Kidney (tissue), 14 donors: ENCODE results near the gene SPEM3. TPM values are rescaled to one million over a fixed set of nuclear protein-coding genes. Genes with fewer than 3 reads are reported as not detected.

Experiments used
- DNase-seq, 5 donors: peaks; one replicate each; pipeline ENCODE4 v3.0.0-alpha.2; 2013 to 2020
- FAIRE-seq: peaks from 2 replicates; lab custom pipeline; 2012; peaks lifted over from hg19 to GRCh38; lab: Jason Lieb, UNC
- H3K27ac ChIP-seq, 2 donors: one replicate each; pipeline ENCODE4 v1.7.0; 2013; ENCODE audit warnings: low read depth in 2 of 2, low read length in 2 of 2, inconsistent platforms in 1 of 2
- H3K27me3 ChIP-seq: one replicate; pipeline ENCODE4 v1.7.1; 2013; ENCODE audit warnings: low read length, inconsistent platforms; ENCODE audit not compliant: control insufficient read depth, insufficient read depth
- H3K36me3 ChIP-seq, 3 donors: one replicate each; pipeline versions ENCODE4 v1.7.0 to v1.7.1; 2013; ENCODE audit warnings: low read length in 3 of 3, control low read depth in 1 of 3, inconsistent platforms in 1 of 3; ENCODE audit not compliant: insufficient read depth in 3 of 3, control insufficient read depth in 2 of 3
- H3K4me1 ChIP-seq, 3 donors: one replicate each; pipeline versions ENCODE4 v1.7.0 to v1.7.1; 2013; ENCODE audit warnings: low read length in 3 of 3, inconsistent platforms in 1 of 3, low read depth in 1 of 3; ENCODE audit not compliant: control insufficient read depth in 2 of 3, insufficient read depth in 2 of 3
- H3K4me3 ChIP-seq, 3 donors: one replicate each; pipeline versions ENCODE4 v1.7.0 to v1.8.1; 2013; ENCODE audit warnings: low read length in 3 of 3, control low read depth in 1 of 3, inconsistent platforms in 1 of 3
- H3K9ac ChIP-seq, 3 donors: one replicate each; pipeline versions ENCODE4 v1.7.0 to v1.7.1; 2013; ENCODE audit warnings: low read length in 3 of 3, control low read depth in 1 of 3, inconsistent platforms in 1 of 3
- H3K9me3 ChIP-seq, 3 donors: one replicate each; pipeline versions ENCODE4 v1.7.0 to v1.7.1; 2013; ENCODE audit warnings: low read length in 3 of 3, control low read depth in 1 of 3, inconsistent platforms in 1 of 3; ENCODE audit not compliant: control insufficient read depth in 2 of 3, insufficient read depth in 1 of 3
- CTCF ChIP-seq: IDR thresholded peaks from 3 replicates; pipeline ENCODE4 v1.5.1; 2012; ENCODE audit warnings: mild to moderate bottlenecking, moderate library complexity, borderline replicate concordance; ENCODE audit not compliant: insufficient read depth; ENCODE audit errors: extremely low read depth
- intact Hi-C: fragments of 100-400 bp; cut with DNase I; formaldehyde crosslinking; loops from one replicate; pipeline ENCODE4 v1.11.1; 2022
- polyA plus RNA-seq: library from polyadenylated mRNA; stranded (reverse); fragments of 350-450 nt; fragmentation: Illumina TruSeq; extraction: RNeasy Lipid Tissue Mini Kit (QIAGEN cat#74804); gene quantifications from one replicate; pipeline ENCODE4 v1.2.3, GENCODE V29; 2014; ENCODE audit warnings: low read depth, low replicate concordance; ENCODE audit not compliant: insufficient read depth
- total RNA-seq: library from RNA; stranded (reverse); fragmentation: NEBNext Ultra II Directional; extraction: Animal tissue kit (Norgen Biotek cat#: 25700); gene quantifications from one replicate; pipeline ENCODE4 v1.2.1, GENCODE V29; 2021
- donor health status: control.
- donor health status: control.
- donor health status: control.
- donor health status: control.
- donor health status: control.
- donor health status: DM: yes; HTN: yes; CAD: no.
- donor health status: Normal renal cell carcinoma (clear cell type).

The SPEM3 gene
- total and polyA plus RNA-seq, 2 donors from 2014 or later = not detected

DNA sequence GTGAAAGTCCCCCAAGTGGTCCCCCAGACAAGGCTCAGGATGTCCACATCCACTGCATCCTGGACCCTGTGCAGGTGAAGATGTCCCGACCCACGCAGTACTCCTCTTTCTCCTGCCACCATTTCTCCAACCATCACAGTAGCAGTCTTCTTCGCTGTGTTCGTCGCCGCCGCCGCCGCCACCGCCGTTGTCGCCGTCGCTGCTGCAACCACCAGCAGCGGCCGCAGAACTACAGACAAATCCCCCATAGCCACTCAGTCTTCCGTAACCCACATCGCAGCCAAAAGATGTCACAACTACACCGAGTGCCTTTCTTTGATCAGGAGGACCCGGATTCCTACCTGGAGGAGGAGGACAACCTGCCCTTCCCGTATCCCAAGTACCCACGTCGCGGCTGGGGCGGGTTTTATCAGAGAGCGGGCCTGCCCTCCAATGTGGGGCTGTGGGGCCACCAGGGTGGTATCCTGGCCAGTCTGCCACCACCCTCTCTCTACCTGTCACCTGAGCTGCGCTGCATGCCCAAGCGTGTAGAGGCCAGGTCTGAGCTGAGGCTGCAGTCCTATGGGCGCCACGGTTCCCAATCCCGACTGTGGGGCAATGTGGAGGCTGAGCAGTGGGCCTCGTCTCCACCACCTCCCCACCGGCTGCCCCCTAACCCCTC lies 2.3 kb upstream of the SPEM3 start:
- DNase-seq (no peak), FAIRE-seq (no peak)
- H3K27ac ChIP-seq = no peak overlapping the region
- TF ChIP-seq CTCF = no peak
- H3K9ac ChIP-seq = no peak overlapping the region
- H3K4me3 ChIP-seq = no peak overlapping the region
- no peaks in the 10 kb centered on the region for H3K9me3 ChIP-seq
- H3K4me1 ChIP-seq = no peaks in the 10 kb centered on the region
- H3K27me3 ChIP-seq = no peaks in the 10 kb centered on the region
- H3K36me3 ChIP-seq = no peaks in the 10 kb centered on the region
- intact Hi-C loops = no loop called here

DNA sequence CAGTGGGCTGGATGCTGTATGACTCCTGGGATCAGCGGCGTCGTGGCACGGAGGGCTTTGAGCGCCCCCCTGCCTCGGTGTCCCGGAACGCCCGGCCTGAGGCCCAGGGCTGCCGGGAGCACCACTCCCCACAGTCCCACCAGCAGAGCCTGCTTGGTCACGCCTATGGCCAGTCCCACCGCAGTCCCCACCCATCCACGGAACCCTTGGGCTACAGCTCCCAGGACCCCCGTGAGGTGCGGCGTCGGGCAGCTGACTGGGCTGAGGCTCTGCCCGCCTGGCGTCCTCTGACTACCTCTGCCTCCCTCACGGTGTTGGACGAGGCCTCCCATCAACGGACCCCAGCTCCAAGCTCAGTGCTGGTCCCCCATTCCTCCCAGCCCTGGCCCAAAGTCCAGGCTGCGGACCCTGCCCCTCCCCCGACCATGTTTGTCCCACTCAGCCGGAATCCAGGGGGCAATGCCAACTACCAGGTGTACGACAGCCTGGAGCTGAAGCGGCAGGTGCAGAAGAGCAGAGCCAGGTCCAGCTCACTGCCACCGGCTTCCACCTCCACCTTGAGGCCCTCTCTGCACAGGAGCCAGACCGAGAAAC lies 1.7 kb upstream of the SPEM3 start:
- Histone ChIP-seq H3K4me3 (no peak overlapping the region), H3K27me3 (no peaks in the 10 kb centered on the region), H3K27ac (no peak overlapping the region), H3K9ac (no peak overlapping the region), H3K36me3 (no peaks in the 10 kb centered on the region), H3K4me1 (no peaks in the 10 kb centered on the region), H3K9me3 (no peaks in the 10 kb centered on the region)
- no peak for FAIRE-seq
- no peak for TF ChIP-seq CTCF
- intact Hi-C loops = no loop called here
- peak in 1 of 5 donors; percentile 51 for DNase-seq

DNA sequence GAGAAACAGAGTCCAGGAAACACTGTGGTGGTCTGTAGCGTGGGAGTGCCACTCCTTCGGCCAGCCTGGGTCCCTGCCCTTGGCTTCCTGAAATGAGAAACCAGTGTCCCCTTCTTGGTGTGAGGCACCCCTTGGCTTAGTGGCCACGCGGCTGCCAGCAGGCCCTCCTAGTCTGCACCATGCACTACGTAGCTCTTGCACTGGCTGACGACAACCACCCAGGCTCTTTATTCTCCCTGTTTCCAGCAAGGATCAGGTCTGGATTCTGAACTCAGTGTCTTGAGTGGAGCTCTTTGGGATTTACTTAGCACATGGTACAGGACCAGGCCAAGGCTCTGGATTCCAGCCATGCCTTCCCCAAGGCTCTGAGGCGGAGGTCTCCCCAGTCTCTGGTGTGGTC lies 1.1 kb upstream of the SPEM3 start:
- intact Hi-C loops = no loop called here
- Histone ChIP-seq H3K9me3 (no peaks in the 10 kb centered on the region), H3K36me3 (no peaks in the 10 kb centered on the region), H3K9ac (no peak overlapping the region), H3K27me3 (no peaks in the 10 kb centered on the region), H3K4me1 (no peaks in the 10 kb centered on the region), H3K27ac (no peak overlapping the region), H3K4me3 (no peak overlapping the region)
- no peak for FAIRE-seq
- DNase-seq = no peak
- TF ChIP-seq CTCF = no peak

DNA sequence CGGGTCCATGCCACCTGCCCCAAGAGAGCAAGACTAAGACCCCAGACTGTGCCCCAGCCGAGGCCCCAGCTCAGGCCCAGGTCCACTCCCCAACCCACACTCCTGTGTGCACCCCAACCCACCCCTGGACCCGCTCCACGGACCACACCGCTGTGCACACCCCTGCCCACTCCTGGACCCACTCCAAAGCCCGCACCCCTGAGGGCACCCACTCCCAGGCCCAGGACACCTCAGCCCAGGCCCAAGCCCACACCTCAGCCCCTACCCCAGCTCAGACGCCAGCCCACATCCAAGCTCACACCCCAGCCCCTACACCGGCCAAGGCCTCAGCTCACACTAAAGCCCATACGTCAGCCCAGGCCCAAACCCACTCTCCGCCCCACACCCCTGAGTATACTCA lies 1.1 kb downstream of the SPEM3 start:
- Histone ChIP-seq H3K4me3 (no peak overlapping the region), H3K9ac (no peak overlapping the region), H3K27me3 (no peaks in the 10 kb centered on the region), H3K9me3 (no peaks in the 10 kb centered on the region), H3K27ac (no peak overlapping the region), H3K4me1 (no peaks in the 10 kb centered on the region), H3K36me3 (no peaks in the 10 kb centered on the region)
- intact Hi-C loops = no loop called here
- no peak for TF ChIP-seq CTCF
- DNase-seq (no peak), FAIRE-seq (no peak)
